Heart left ventricle (tissue), 16 donors: Measurements from ENCODE around the gene SDHB. TPM values are rescaled to one million over a fixed set of nuclear protein-coding genes. Genes with fewer than 3 reads are reported as not detected.

ENCODE experiments used
- ATAC-seq, 4 donors: fragments of 200-7000 bp; cut with Tn5 transposase; one replicate each; pipeline ENCODE4 v1.9.1; 2020 to 2022; ENCODE audit warnings: moderate library complexity in 4 of 4, mild to moderate bottlenecking in 3 of 4, moderate number of reproducible peaks in 1 of 4
- DNase-seq, 5 donors: peaks; one replicate each; pipeline ENCODE4 v3.0.0-alpha.2; 2020
- H3K27ac ChIP-seq, 12 donors: fragments of 200-600 bp; sonication (generic) in 4 of 12; one replicate each; pipeline versions ENCODE4 v1.5.0 to v1.8.0; 2016 to 2022; ENCODE audit warnings: mild to moderate bottlenecking in 2 of 12
- H3K27me3 ChIP-seq, 9 donors: fragments of 200-600 bp; sonication (generic) in 2 of 9; one replicate each; pipeline versions ENCODE4 v1.5.1 to v1.8.0; 2016 to 2022; ENCODE audit warnings: mild to moderate bottlenecking in 3 of 9
- H3K36me3 ChIP-seq, 9 donors: fragments of 200-600 bp; sonication (generic) in 2 of 9; one replicate each; pipeline versions ENCODE4 v1.5.0 to v1.8.0; 2018 to 2022; ENCODE audit warnings: mild to moderate bottlenecking in 2 of 9
- H3K4me1 ChIP-seq, 12 donors: fragments of 200-600 bp; sonication (generic) in 4 of 12; one replicate each; pipeline versions ENCODE4 v1.5.0 to v1.8.0; 2016 to 2022; ENCODE audit warnings: mild to moderate bottlenecking in 3 of 12
- H3K4me3 ChIP-seq, 12 donors: fragments of 200-600 bp; sonication (generic) in 4 of 12; one replicate each; pipeline versions ENCODE4 v1.5.0 to v1.8.0; 2017 to 2022; ENCODE audit warnings: mild to moderate bottlenecking in 9 of 12, moderate library complexity in 4 of 12
- H3K9me3 ChIP-seq, 12 donors: fragments of 200-600 bp; sonication (generic) in 4 of 12; one replicate each; pipeline versions ENCODE4 v1.5.0 to v1.8.0; 2016 to 2022; ENCODE audit warnings: mild to moderate bottlenecking in 1 of 12
- POLR2A ChIP-seq, 2 donors: fragments of 450-650 bp; IDR thresholded peaks; one replicate each; pipeline ENCODE4 v1.6.1; 2017; ENCODE audit warnings: antibody characterized with exemption in 2 of 2, mild to moderate bottlenecking in 2 of 2, moderate library complexity in 2 of 2
- WGBS, 4 donors: extraction: QIAGEN DNeasy Blood & Tissue Kit in 2 of 4; methylation state at CpG; one replicate each; pipeline versions ENCODE4 v1.1.5 to v1.1.7; 2013 to 2018; 5-methylcytosine and 5-hydroxymethylcytosine counted together
- intact Hi-C, 10 donors: fragments of 100-400 bp; cut with DNase I; formaldehyde crosslinking; loops; one replicate each; pipeline versions ENCODE4 v1.11.1 to v1.14.2; 2022
- polyA plus RNA-seq, 2 donors: library from polyadenylated mRNA; stranded (reverse); fragments of 200-250 nt; gene quantifications; one replicate each; pipeline ENCODE4 v1.2.3, GENCODE V29; 2013
- total RNA-seq, 9 donors: library from RNA; depleted of rRNA in 2 of 9; stranded (reverse); fragments of >200 nt in 2 of 9; fragmentation: NEBNext Ultra II Directional in 3 of 9; extraction: Animal tissue kit (Norgen Biotek cat#: 25700) in 3 of 9; gene quantifications; one replicate each; pipeline versions ENCODE4 v1.1.0 to v1.2.4, GENCODE V29; 2016 to 2023
- TF ChIP-seq, protein P1 (sequence below), 12 donors: fragments of 200-600 bp; sonication (generic) in 4 of 12; IDR thresholded peaks; one replicate each; pipeline versions ENCODE4 v1.5.0 to v1.8.0; 2018 to 2022; ENCODE audit warnings: antibody characterized with exemption in 12 of 12, mild to moderate bottlenecking in 5 of 12
- donor health status: ischemic (EF 13 %, LVEDD 7.1; RV severe dilation, severe dysfunction).
- donor health status: healthy with polysubstance abuse.
- donor health status: DM: no; HTN: yes; CAD: no.
- donor health status: DM: no; HTN: no; CAD: no.
- donor health status: ischemic (EF 25% LVEDD 6.9; RV normal size, moderate dysfunction).
- donor health status: ischemic (EF 25% LVEDD 5.7; RV mildly dilated, moderate dysfunction).
- donor health status: healthy.
- donor health status: DM: yes; HTN: yes; CAD: no.
- donor health status: ischemic (EF 35%, LVEDD 5.7; RV mildly dilated, moderate dysfunction).
- donor health status: nonischemic (EF 11% LVEDD 7.7; RV severe dilation, severe dysfunction).
- donor health status: DM: yes; HTN: yes; CAD: no.
- donor health status: PGD.
- donor health status: ischemic (EF 29% LVEDD 5.4; RV normal size, mild dysfunction).
- donor health status: nonischemic (EF 23%, LVEDD 6.1; RV moderate dilation, normal function).

SDHB gene
- total and polyA plus RNA-seq, 11 donors = 174 to 617 (median 341) TPM

DNA sequence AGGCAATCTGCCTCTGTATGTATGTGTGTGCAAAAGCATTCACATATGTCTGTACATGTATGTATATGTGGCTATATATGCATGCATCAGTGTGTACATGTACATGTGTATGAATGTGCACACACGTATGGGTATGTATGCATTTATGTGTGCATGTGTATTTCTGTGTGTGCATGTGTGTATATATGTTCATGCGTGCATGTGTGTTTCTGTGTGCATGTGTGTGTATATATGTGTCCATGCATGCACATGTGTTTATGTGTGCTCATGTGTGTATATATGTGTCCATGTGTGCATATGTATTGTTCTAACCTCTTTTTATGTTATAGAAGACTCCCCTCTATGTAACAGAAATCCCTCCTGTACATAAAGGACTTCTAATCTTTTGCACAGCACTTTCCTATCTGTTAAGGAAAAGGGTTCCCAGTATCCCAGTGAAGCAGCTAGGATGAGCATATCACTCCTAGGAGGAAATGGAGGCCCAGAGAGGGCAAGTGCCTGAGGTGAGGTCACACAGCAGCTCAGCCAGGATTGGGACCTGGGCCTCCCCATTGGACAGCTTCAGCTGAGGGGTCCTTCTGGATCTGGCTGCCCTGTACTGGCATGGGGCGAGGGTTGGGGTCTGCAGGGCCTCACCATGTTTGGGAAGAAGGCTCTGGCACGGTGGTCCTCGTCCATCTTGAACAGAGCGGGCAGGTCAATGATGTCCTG, 15.8 kb upstream of the SDHB start:
- DNase-seq = no peak
- no peak overlapping the region for H3K27ac ChIP-seq
- H3K4me3 ChIP-seq = no peak overlapping the region
- no peaks in the 10 kb centered on the region for H3K4me1 ChIP-seq
- 89 to 93% (median 92%) methylated on average over 5 to 6 of the region's 6 CpGs for WGBS, 4 donors
- TF ChIP-seq, protein P1, sequence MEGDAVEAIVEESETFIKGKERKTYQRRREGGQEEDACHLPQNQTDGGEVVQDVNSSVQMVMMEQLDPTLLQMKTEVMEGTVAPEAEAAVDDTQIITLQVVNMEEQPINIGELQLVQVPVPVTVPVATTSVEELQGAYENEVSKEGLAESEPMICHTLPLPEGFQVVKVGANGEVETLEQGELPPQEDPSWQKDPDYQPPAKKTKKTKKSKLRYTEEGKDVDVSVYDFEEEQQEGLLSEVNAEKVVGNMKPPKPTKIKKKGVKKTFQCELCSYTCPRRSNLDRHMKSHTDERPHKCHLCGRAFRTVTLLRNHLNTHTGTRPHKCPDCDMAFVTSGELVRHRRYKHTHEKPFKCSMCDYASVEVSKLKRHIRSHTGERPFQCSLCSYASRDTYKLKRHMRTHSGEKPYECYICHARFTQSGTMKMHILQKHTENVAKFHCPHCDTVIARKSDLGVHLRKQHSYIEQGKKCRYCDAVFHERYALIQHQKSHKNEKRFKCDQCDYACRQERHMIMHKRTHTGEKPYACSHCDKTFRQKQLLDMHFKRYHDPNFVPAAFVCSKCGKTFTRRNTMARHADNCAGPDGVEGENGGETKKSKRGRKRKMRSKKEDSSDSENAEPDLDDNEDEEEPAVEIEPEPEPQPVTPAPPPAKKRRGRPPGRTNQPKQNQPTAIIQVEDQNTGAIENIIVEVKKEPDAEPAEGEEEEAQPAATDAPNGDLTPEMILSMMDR (IDR thresholded peaks at IDR 0.05) = no peak
- no peak for TF ChIP-seq POLR2A (IDR thresholded peaks at IDR 0.05)
- intact Hi-C loops = loop anchor here in 2 of 10 donors (10.0 kb wide), 1 partner anchor 55 kb away; no protein-coding TSS in a partner anchor
- H3K9me3 ChIP-seq = peaks cover 0 to 12% (median 4%) of the 10 kb centered on the region in 12 donors
- H3K27me3 ChIP-seq = no peaks in the 10 kb centered on the region
- no peak for ATAC-seq
- H3K36me3 ChIP-seq = no peaks in the 10 kb centered on the region

DNA sequence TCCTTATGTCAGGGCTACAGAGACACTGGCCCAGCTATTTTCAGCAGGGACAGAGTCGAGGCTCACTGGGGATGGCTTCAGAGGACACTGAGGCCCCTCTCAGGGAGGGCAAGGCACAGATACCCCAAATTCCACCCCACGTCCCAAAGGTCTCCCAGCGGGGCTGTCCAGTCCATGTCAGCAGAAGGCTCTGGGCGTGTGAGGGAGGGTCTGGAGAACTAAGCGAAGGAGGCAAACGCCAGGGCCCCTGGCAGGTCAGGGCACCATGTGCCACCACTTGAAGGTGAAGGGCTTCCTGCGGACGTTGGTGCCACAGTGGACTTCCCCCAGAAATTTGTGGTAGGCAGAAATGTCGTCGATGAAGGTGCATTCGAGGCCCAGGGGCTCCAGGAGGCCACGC, 15.0 kb upstream of the SDHB start:
- Histone ChIP-seq H3K4me3 (no peak overlapping the region), H3K9me3 (peaks cover 0 to 15% (median 4%) of the 10 kb centered on the region in 12 donors), H3K27ac (no peak overlapping the region), H3K27me3 (no peaks in the 10 kb centered on the region), H3K4me1 (peaks cover 0 to 5% (median 0%) of the 10 kb centered on the region in 12 donors), H3K36me3 (no peaks in the 10 kb centered on the region)
- no peak for TF ChIP-seq POLR2A (IDR thresholded peaks at IDR 0.05)
- TF ChIP-seq, protein P1 (IDR thresholded peaks at IDR 0.05) = no peak
- 73 to 85% (median 82%) methylated on average over 12 of the region's 12 CpGs for WGBS, 4 donors
- ATAC-seq (no peak), DNase-seq (no peak)
- intact Hi-C loops = loop anchor here in 2 of 10 donors (10.0 kb wide), 1 partner anchor 56 kb away; no protein-coding TSS in a partner anchor

DNA sequence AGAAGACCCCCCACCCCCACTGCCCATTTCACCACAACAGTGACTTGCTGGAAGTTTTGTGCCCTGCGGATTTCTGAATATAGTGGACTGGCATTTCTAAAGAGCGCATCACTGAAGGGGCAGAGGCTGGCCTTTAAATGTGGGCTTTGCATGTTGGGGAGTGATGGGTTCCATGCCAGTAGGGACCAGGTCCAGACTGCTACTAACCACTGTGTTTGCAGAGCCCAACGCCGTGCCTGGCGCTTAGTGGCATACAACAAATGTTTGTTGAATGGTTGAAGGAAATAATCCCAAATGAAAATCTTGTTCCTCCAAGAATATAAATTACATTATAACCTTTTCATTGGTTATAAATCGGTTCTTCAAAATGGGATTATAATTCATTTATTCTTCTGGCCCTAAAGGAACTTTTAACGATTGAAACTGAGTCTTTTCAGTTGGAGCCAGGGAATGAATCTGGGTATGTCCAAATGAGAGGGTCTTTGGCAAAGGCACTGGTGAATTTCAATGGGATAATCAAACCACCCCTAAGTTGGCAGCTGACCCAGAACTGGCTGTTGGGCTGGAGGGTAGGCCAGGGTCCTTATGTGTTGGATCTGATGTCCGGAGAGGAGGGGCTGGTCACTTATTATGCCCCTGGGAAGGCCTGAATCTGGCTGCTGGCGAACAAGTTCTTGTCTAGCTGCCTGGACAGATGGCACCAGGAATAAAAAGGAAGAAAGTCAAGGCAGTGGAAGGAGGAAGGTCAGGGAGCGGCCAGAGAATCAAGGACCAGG, 13.8 kb upstream of the SDHB start:
- 71 to 86% (median 80%) methylated on average over 10 of the region's 10 CpGs for WGBS, 4 donors
- TF ChIP-seq, protein P1 (IDR thresholded peaks at IDR 0.05) = no peak
- no peak for TF ChIP-seq POLR2A (IDR thresholded peaks at IDR 0.05)
- peak overlapping the region in 1 of 12 donors; percentile 25 for H3K27ac ChIP-seq
- ATAC-seq = no peak
- no peak for DNase-seq
- peaks cover 0 to 14% (median 0%) of the 10 kb centered on the region in 12 donors for H3K4me1 ChIP-seq
- intact Hi-C loops = loop anchor here in 2 of 10 donors (10.0 kb wide), 1 partner anchor 57 kb away; no protein-coding TSS in a partner anchor
- H3K9me3 ChIP-seq = peaks cover 0 to 15% (median 4%) of the 10 kb centered on the region in 12 donors
- H3K27me3 ChIP-seq = no peaks in the 10 kb centered on the region
- no peak overlapping the region for H3K4me3 ChIP-seq
- H3K36me3 ChIP-seq = no peaks in the 10 kb centered on the region

DNA sequence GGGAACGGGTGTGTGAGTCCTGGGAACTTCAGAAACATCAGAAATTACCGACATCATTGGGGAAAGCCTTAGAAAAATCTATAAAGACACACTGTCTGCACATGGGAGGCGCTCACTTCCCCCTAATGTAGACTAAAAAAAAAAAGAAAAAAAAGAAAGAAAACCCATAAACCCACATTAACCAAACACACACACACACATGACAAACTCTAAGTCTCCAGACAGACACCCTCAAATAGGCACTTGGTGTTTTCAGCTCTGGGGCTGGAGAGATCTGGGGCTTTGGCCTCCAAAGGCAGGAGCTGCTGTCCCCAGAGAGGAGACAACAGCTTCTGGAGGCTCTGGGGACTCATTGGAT, 13.2 kb upstream of the SDHB start:
- H3K27me3 ChIP-seq = no peaks in the 10 kb centered on the region
- intact Hi-C loops = loop anchor here in 2 of 10 donors (10.0 kb wide), 1 partner anchor 58 kb away; no protein-coding TSS in a partner anchor
- WGBS, 4 donors = 78 to 90% (median 87%) methylated on average over 3 of the region's 3 CpGs
- DNase-seq (no peak), ATAC-seq (no peak)
- peak overlapping the region in 1 of 12 donors; percentile 25 for H3K27ac ChIP-seq
- peaks cover 0 to 15% (median 0%) of the 10 kb centered on the region in 12 donors for H3K4me1 ChIP-seq
- H3K36me3 ChIP-seq = no peaks in the 10 kb centered on the region
- no peak overlapping the region for H3K4me3 ChIP-seq
- H3K9me3 ChIP-seq = peaks cover 0 to 15% (median 4%) of the 10 kb centered on the region in 12 donors
- TF ChIP-seq, protein P1 (IDR thresholded peaks at IDR 0.05) = no peak
- TF ChIP-seq POLR2A (IDR thresholded peaks at IDR 0.05) = no peak
